Karpas-422 (cell line): ENCODE data around the gene SAMD8. TPM values are rescaled to one million over a fixed set of nuclear protein-coding genes. Genes with fewer than 3 reads are reported as not detected.
"Not testable (repeated sequence)": the region's sequence is repeated elsewhere in the genome, so short reads cannot be mapped to it uniquely, and the experiment has no call there.

Experiments used
- DNase-seq: peaks from one replicate; pipeline ENCODE4 v3.0.0-alpha.2; 2015
- H2AFZ ChIP-seq: fragments of 200-600 bp; sonication (generic); 2 replicates; pipeline ENCODE4 v1.6.1; 2014; ENCODE audit warnings: antibody characterized with exemption, low read length, mixed read lengths
- H3K27ac ChIP-seq: fragments of 200-600 bp; sonication (generic); 2 replicates; pipeline ENCODE4 v1.5.1; 2014; ENCODE audit warnings: mild to moderate bottlenecking, low read length, moderate library complexity
- H3K27me3 ChIP-seq: fragments of 200-600 bp; sonication (generic); 2 replicates; pipeline ENCODE4 v1.6.1; 2014; ENCODE audit warnings: low read length, mixed read lengths
- H3K36me3 ChIP-seq: fragments of 200-600 bp; sonication (generic); 2 replicates; pipeline ENCODE4 v1.6.1; 2014; ENCODE audit warnings: low read length, mixed read lengths; ENCODE audit not compliant: insufficient read depth
- H3K4me1 ChIP-seq: fragments of 200-600 bp; sonication (generic); 2 replicates; pipeline ENCODE4 v1.6.1; 2014; ENCODE audit warnings: mild to moderate bottlenecking, low read length, mixed read lengths
- H3K4me2 ChIP-seq: fragments of 200-600 bp; sonication (generic); 2 replicates; pipeline ENCODE4 v1.6.1; 2014; ENCODE audit warnings: low read length, low read depth, mild to moderate bottlenecking; ENCODE audit not compliant: poor library complexity, severe bottlenecking
- H3K4me3 ChIP-seq: fragments of 200-600 bp; sonication (generic); 2 replicates; pipeline ENCODE4 v1.5.1; 2014; ENCODE audit warnings: mild to moderate bottlenecking, antibody characterized with exemption, low read length, mixed read lengths
- H3K79me2 ChIP-seq: fragments of 200-600 bp; sonication (generic); 2 replicates; pipeline ENCODE4 v1.6.1; 2014; ENCODE audit warnings: mild to moderate bottlenecking, low read length, mixed read lengths
- H3K9ac ChIP-seq: fragments of 200-600 bp; sonication (generic); 2 replicates; pipeline ENCODE4 v1.6.0; 2014; ENCODE audit warnings: low read length
- H3K9me2 ChIP-seq: fragments of 200-600 bp; sonication (generic), shearing (Covaris generic); replicated peaks from 2 replicates; pipeline ENCODE4 v1.6.0; 2014; ENCODE audit warnings: mild to moderate bottlenecking, low read length, moderate library complexity; ENCODE audit not compliant: insufficient read depth
- H3K9me3 ChIP-seq: fragments of 300-700, 200-600 bp; sonication (generic); 2 replicates; pipeline ENCODE4 v1.6.1; 2014; ENCODE audit warnings: low read length, mixed read lengths
- H4K20me1 ChIP-seq: fragments of 200-600 bp; sonication (generic); 2 replicates; pipeline ENCODE4 v1.6.1; 2014; ENCODE audit warnings: mild to moderate bottlenecking, antibody characterized with exemption, low read length, low read depth; ENCODE audit not compliant: insufficient read depth
- total RNA-seq: library from RNA; depleted of rRNA; stranded (reverse); fragments of >200 nt; shearing (Covaris generic); gene quantifications from 2 replicates; pipeline ENCODE4 v1.2.3, GENCODE V29; 2014; ENCODE audit warnings: low replicate concordance

The SAMD8 gene
- total RNA-seq, 1 experiment from 2014 or later, result 18.8 TPM

DNA sequence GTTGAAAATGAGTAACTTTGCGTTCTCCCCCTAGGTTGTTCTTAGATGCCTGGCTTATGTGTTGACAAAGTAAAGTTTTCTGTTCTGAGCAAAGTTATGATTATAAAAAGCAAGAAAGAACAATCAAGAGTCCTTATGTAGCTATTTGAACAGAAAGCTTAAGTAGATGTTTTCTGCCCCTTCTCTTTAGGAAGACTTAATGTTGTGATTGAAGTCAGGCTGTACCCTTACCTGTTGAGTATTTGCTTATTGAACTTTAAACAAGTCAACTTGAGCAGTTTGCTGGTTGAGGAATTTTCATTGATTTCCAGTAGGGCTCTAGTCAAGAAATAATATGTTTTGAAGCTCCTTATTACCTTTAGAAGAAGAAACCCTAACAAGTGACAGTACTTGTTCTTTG lies 65.3 kb downstream of the SAMD8 start:
- DNase-seq, result no peak

DNA sequence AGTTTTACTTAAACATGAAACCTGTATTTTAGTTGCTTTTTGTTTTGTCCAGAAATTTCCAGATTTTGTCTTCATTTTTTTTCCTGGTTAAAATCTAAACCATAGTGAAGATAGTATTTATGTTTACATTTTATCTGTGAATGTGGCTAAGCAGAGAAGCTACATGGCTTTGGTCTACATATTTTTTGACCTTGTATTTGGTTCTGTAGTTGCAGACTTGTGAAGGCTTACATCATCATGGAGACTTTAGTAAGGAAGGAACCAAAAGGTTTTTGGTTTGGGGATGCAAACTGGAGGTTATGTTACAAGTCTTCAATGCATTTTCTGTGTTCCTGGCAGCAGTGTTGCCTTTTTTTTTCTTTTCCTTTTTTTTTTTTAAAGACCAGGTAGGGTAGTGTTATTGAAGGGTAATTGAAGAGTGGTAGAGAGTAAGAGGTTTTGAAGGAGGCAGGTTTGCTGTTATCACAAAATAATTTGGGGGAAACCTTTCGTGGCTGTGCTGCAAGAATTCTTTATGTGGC lies 68.3 kb downstream of the SAMD8 start:
- Histone ChIP-seq H3K9me3 (no peaks in the 10 kb centered on the region), H2AFZ (no peak overlapping the region), H3K27ac (no peak overlapping the region), H4K20me1 (no peaks in the 10 kb centered on the region), H3K9ac (no peak overlapping the region), H3K4me1 (no peaks in the 10 kb centered on the region), H3K9me2 (no peaks in the 10 kb centered on the region), H3K4me2 (no peak overlapping the region), H3K36me3 (peaks cover 14% of the 10 kb centered on the region; the same call in 1 of the 2 replicates), H3K27me3 (no peaks in the 10 kb centered on the region), H3K79me2 (peaks cover 49% of the 10 kb centered on the region), H3K4me3 (no peak overlapping the region)
- no peak for DNase-seq

More for the DNA sequence above, 65.3 kb downstream of the SAMD8 start:
- no peak overlapping the region for H3K4me3 ChIP-seq
- H3K4me2 ChIP-seq, result no peak overlapping the region
- no peaks in the 10 kb centered on the region for H3K27me3 ChIP-seq
- no peaks in the 10 kb centered on the region for H3K9me3 ChIP-seq
- H3K36me3 ChIP-seq, result peaks cover 14% of the 10 kb centered on the region; the same call in 1 of the 2 replicates
- peaks cover 65% of the 10 kb centered on the region for H3K79me2 ChIP-seq
- no peaks in the 10 kb centered on the region for H3K4me1 ChIP-seq
- H3K27ac ChIP-seq, result no peak overlapping the region
- no peak overlapping the region for H2AFZ ChIP-seq
- H3K9ac ChIP-seq, result no peak overlapping the region
- H4K20me1 ChIP-seq, result no peaks in the 10 kb centered on the region
- no peaks in the 10 kb centered on the region for H3K9me2 ChIP-seq

GRCh38 chr10:75180592-75180991 lies 69.1 kb downstream of the SAMD8 start:
- Histone ChIP-seq H3K4me2 (no peak overlapping the region), H3K9me2 (no peaks in the 10 kb centered on the region)

DNA sequence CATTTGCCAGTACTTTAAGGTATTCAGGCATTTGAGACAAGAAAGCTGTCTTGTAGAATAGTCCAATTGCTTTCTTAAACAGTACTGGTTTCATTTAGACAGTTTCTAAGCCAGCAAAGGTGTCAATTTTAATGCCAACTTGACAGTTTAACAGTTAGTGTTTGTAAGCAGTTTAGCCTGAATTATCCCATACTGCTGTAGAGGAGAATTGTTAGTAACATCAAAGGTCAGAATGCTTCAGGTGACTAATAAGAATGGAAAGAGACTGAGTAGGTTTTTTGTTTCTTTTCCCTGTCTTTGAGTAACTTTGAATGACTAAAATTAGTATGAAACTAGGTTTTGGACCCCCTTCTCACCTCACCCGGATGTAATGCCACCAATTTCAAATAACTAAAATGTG lies 69.6 kb downstream of the SAMD8 start:
- no peak overlapping the region for H2AFZ ChIP-seq
- H4K20me1 ChIP-seq, result no peaks in the 10 kb centered on the region
- peaks cover 40% of the 10 kb centered on the region for H3K79me2 ChIP-seq
- H3K27ac ChIP-seq, result no peak overlapping the region
- H3K9me2 ChIP-seq, result no peaks in the 10 kb centered on the region
- no peaks in the 10 kb centered on the region for H3K9me3 ChIP-seq
- no peak for DNase-seq
- peaks cover 14% of the 10 kb centered on the region; the same call in 1 of the 2 replicates for H3K36me3 ChIP-seq
- H3K9ac ChIP-seq, result no peak overlapping the region
- H3K27me3 ChIP-seq, result no peaks in the 10 kb centered on the region
- H3K4me3 ChIP-seq, result no peak overlapping the region
- no peak overlapping the region for H3K4me2 ChIP-seq
- H3K4me1 ChIP-seq, result no peaks in the 10 kb centered on the region

More at GRCh38 chr10:75180592-75180991, 69.1 kb downstream of the SAMD8 start:
- Histone ChIP-seq H3K4me3 (no peak overlapping the region), H3K27ac (no peak overlapping the region), H3K9ac (no peak overlapping the region), H4K20me1 (no peaks in the 10 kb centered on the region), H3K79me2 (peaks cover 44% of the 10 kb centered on the region), H3K36me3 (peaks cover 14% of the 10 kb centered on the region; the same call in 1 of the 2 replicates), H3K4me1 (no peaks in the 10 kb centered on the region), H3K9me3 (no peaks in the 10 kb centered on the region), H3K27me3 (no peaks in the 10 kb centered on the region), H2AFZ (no peak overlapping the region)
- no peak for DNase-seq

DNA sequence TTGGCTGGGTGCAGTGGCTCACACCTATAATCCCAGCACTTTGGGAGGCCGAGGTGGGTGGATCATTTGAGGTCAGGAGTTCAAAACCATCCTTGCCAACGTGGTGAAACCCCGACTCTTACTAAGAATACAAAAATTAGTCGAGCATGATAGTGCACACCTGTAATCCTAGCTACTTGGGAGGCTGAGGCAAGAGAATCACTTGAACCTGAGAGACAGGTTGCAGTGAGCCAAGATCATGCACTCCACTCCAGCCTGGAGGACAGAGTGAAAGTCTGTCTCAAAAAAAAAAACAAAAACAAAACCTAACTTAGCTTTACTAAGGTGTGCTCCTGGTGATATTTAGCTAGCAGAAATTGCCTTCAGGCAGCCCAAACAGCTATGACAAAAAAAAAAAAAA lies 74.9 kb downstream of the SAMD8 start:
- H3K27ac ChIP-seq, result no peak overlapping the region
- H3K4me1 ChIP-seq, result no peaks in the 10 kb centered on the region
- peaks cover 4% of the 10 kb centered on the region for H3K79me2 ChIP-seq
- no peak overlapping the region for H3K4me3 ChIP-seq
- H3K9ac ChIP-seq, result no peak overlapping the region
- H3K36me3 ChIP-seq, result no peaks in the 10 kb centered on the region
- peak; percentile 35 for DNase-seq
- H2AFZ ChIP-seq, result no peak overlapping the region
- no peaks in the 10 kb centered on the region for H3K9me2 ChIP-seq
- H4K20me1 ChIP-seq, result no peaks in the 10 kb centered on the region
- H3K27me3 ChIP-seq, result no peaks in the 10 kb centered on the region
- H3K9me3 ChIP-seq, result no peaks in the 10 kb centered on the region
- no peak overlapping the region for H3K4me2 ChIP-seq

- H3K4me3 ChIP-seq, result no peak overlapping the region
- H3K27ac ChIP-seq, result no peak overlapping the region
- no peaks in the 10 kb centered on the region for H3K27me3 ChIP-seq
- H3K9ac ChIP-seq, result no peak overlapping the region
- H3K4me2 ChIP-seq, result no peak overlapping the region
- no peaks in the 10 kb centered on the region for H3K36me3 ChIP-seq
- H4K20me1 ChIP-seq, result no peaks in the 10 kb centered on the region
- H3K4me1 ChIP-seq, result no peaks in the 10 kb centered on the region
- H3K9me2 ChIP-seq, result no peaks in the 10 kb centered on the region
- H3K79me2 ChIP-seq, result no peaks in the 10 kb centered on the region
- no peak overlapping the region for H2AFZ ChIP-seq
- H3K9me3 ChIP-seq, result no peaks in the 10 kb centered on the region
- peak; percentile 86 for DNase-seq
These were observed 76.5 kb downstream of the SAMD8 start for GRCh38 chr10:75187961-75188426.

DNA sequence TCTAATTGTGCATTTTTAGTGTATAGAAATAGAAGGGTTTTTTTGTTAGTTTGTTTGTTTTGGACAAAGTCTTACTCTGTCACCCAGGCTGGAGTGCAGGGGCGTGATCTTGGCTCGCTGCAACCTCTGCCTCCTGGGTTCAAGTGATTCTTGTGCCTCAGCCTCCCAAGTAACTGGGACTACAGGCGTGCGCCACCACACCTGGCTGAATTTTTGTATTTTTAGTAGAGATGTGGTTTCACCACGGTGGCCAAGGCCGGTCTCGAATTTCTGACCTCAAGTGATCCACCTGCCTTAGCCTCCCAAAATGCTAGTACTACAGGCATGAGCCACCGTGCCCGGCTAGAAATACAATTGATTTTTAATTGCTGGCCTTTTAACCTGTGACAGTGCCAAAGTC lies 77.1 kb downstream of the SAMD8 start:
- not testable (repeated sequence) for DNase-seq, H3K36me3 ChIP-seq, H3K79me2 ChIP-seq, H3K9me2 ChIP-seq, H3K4me2 ChIP-seq, H3K27ac ChIP-seq, H3K9me3 ChIP-seq, H3K9ac ChIP-seq, H3K27me3 ChIP-seq, H4K20me1 ChIP-seq, H2AFZ ChIP-seq, H3K4me3 ChIP-seq, H3K4me1 ChIP-seq

GRCh38 chr10:75189266-75190096 lies 78.0 kb downstream of the SAMD8 start:
- H3K36me3 ChIP-seq, result no peaks in the 10 kb centered on the region
- H3K9me2 ChIP-seq, result no peaks in the 10 kb centered on the region
- H3K27me3 ChIP-seq, result no peaks in the 10 kb centered on the region
- H4K20me1 ChIP-seq, result no peaks in the 10 kb centered on the region
- no peak overlapping the region for H3K4me3 ChIP-seq
- H3K79me2 ChIP-seq, result no peaks in the 10 kb centered on the region
- no peak overlapping the region for H2AFZ ChIP-seq
- H3K9me3 ChIP-seq, result no peaks in the 10 kb centered on the region
- no peak overlapping the region for H3K27ac ChIP-seq
- peak; percentile 15 for DNase-seq
- no peak overlapping the region for H3K4me2 ChIP-seq
- no peaks in the 10 kb centered on the region for H3K4me1 ChIP-seq
- H3K9ac ChIP-seq, result no peak overlapping the region
